CD4-positive, alpha-beta T cell treated with Interleukin-10 for 1 hour (primary cell): ENCODE data around the gene TRIM9.
"Not testable (repeated sequence)": the region's sequence is repeated elsewhere in the genome, so short reads cannot be mapped to it uniquely, and the experiment has no call there.

Source experiments
- DNase-seq: peaks from one replicate; pipeline ENCODE4 v3.0.0-alpha.2; 2020

Gene TRIM9

GRCh38 chr14:50955373-50956043 lies 139.4 kb downstream of the TRIM9 start:
- DNase-seq = no peak

GRCh38 chr14:50954811-50955372 lies 140.0 kb downstream of the TRIM9 start:
- no peak for DNase-seq

GRCh38 chr14:50953502-50953901 lies 141.4 kb downstream of the TRIM9 start:
- DNase-seq = no peak

DNA sequence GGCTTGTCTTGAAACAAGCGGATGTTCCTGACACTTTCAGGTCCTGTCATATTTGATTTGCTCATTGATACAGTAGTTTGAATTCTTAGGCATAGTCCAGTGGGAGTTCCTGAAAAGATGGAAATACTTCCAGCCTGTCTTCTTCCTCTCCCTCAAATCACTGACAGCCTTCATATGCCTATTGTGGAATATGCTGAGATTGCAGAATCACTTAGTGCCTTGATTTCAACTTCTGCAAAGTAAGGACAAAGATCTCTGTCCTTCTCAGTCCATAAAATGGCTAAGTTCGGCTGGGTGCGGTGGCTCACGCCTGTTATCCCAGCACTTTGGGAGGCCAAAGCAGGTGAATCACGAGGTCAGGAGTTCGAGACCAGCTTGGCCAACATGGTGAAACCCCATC lies 143.9 kb downstream of the TRIM9 start:
- DNase-seq = no peak

- no peak for DNase-seq
Observed at GRCh38 chr14:50948205-50948604, 146.7 kb downstream of the TRIM9 start.

DNA sequence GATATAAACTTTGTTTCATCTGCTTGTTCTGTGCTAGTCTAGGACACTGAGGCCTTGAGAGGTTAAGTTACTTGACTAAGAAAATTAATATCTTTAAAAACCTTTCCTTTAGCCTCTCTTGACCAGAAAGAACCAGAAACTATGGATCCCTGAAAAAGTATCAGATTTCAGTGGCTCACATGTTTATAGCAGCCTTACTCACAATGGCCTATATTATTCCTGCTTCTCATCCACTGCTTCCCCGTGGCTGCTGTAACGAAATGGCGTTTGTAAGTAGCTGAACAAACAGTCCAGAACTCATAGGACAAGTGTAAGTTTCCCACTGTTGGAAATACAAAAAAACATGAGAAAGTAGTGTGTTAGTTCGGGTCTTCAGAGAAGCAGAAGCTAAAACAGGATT lies 147.5 kb downstream of the TRIM9 start:
- DNase-seq = no peak

DNA sequence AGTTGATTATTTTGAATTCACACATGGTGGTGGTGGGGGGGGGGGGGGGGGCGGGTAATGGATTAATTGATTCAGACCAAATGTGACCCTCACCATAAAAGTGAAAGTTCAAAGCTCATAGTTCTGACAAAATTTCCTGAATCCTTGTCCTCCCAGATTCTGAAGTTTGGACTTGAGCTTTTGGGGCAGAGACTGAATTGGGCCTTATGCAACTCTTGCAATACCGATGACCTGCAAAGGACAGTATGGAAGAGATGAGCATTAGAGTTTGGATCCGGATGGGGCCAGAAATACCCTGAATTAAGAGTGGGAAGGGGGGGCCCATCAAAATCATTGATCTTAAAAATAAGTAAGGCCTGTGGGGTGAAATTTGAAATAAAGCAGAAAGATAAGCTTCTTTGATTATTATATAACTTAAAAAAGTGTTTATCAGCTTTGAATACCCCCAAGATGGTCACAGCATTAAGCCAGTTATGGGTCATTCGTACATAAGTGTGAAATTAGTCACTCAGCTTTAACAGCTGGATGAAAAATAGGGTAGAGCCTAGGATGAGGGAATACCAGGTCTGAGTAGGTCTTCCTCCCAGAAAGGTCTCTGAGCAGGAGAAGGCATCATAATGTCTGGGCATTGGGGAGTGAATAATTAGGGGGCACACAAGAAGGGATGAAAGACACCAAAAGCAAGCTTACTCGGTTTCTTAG lies 148.5 kb downstream of the TRIM9 start:
- DNase-seq = no peak

DNA sequence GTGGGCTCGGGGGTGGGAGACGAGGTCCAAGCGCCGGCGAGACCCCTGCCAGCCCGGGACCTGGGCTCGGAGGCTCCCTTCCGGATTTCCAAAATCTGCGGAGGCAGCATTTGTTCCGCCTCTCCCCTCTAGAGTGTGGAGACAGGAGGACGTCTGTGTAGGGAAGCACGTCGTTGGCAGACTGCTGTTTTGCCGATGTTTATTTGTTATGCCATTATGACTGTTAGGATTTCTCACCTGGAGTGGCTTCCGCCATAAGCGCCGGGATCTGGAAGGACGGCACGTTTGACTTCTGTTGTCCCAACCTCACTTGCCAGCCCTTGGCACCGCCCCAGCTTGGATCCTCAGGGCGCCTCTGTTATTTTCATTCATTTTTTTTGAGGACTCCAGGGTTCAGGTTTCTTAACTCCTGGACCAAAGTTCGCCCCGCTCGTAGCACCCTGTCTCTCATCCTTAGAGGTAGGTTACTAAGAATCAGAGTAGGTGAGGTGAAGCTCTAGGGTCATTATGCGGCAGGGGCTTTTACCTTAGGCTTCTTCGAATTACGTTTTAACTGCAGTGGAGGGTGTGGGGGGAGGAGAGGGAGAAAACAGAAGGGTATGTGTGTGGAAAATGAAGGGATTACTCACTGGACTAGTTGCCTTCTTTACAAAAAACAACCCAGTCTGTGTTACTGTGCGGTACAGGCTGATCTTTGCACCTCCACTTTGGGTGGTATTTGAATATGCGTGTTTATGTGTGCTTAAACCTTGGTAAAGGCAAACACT lies 150.1 kb downstream of the TRIM9 start:
- no peak for DNase-seq

GRCh38 chr14:50943943-50944646 lies 150.8 kb downstream of the TRIM9 start, which contains the start of gene PYGL:
Gene PYGL, minus strand, starts transcription at chr14:50944483. Its CDS starts 80 bp downstream, at chr14:50944403.
- peak; percentile 12 for DNase-seq

GRCh38 chr14:50943261-50943942 lies 151.5 kb downstream of the TRIM9 start:
- DNase-seq = no peak

DNA sequence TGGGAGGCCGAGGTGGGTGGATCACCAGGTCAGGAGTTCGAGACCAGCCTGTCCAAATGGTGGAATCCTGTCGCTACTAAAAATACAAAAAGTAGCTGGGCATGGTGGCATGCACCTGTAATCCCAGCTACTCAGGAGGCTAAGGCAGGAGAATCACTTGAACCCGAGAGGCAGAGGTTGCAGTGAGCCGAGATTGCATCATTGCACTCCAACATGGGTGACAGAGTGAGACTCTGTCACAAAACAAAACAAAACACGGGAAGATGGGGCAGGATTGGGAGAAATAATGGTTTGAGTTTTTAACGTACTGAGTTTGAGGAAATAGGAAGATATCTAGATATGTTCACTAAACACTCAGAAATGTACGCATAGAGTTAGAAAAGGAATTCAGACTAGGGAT lies 153.3 kb downstream of the TRIM9 start:
- DNase-seq = not testable (repeated sequence)

GRCh38 chr14:50941151-50941550 lies 153.8 kb downstream of the TRIM9 start:
- DNase-seq = no peak

- no peak for DNase-seq
Observed at GRCh38 chr14:50937800-50938199, 157.1 kb downstream of the TRIM9 start.

DNA sequence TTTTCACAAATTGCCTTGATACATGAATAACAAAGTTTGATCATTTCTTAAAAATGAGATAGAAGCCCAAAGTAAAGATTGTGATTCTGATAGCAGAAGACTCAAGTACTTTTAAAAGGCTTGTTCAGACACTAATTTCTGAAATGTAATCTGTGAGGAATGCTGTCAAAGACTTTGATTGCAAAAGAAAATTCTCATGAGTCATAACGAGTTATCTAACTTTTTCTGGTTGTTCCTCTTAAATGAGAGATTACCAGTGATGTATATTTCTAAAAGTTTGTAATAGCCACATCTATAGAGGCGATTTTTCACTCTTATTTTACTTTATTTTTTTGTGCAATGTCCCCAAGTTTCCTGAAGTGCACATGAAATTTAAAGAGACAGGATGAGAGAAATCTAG lies 157.6 kb downstream of the TRIM9 start:
- no peak for DNase-seq

GRCh38 chr14:50936882-50937281 lies 158.0 kb downstream of the TRIM9 start:
- DNase-seq = no peak

DNA sequence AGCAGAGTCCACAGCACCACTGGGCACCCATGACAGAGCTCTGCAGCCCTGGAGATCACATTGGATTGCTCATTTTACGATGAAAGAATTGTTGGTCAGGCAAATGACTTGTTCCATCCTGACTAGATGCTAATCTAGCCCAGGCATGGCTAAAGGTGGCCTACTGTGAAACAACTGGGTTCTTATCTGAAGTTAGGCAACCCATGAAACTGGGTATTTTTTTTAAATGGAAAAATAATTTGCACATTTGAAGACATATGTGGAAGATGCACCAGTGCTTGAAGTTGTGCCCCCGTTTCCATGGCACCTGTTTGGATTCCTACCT lies 158.9 kb downstream of the TRIM9 start:
- no peak for DNase-seq

DNA sequence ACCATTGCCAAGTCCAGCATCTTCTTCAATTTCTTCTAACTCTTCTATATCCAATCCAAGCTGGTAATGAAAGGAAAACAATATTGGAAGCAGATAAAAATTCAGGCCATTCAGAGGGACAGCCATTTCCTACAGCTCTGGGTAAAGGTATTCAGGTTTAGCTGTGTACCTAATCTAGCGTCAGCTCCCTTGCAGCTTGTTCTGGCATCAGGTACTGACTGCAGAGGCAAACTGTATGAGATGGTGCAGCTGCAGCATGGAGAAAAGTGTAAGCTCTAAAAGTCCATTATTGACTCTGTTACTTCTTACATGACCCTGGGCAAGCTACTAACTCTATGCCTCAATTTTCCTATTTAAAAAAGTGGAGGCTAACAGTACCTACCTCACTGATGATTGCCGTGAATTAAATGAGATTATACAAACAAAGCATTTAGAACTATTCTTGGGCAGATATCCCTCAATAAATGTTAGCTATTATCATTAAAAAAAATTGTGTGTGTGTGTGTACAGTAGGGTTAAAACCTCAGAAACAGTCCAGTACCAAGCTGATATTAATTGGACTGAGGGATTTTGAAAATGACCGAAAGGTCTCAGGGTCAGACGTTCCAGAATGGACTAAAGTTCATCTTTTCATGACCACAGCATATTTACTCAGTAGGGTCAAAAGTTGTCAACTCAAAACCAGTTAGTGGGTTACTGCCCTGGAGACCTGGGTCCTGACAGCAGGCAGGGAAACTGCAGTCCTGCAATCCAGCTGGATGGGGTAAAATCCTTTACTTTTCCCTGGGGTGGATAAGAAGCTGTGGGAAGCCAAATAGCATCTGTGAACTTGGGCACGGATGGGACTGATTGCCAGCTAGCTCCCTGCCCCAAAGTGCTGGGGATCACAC lies 159.5 kb downstream of the TRIM9 start:
- no peak for DNase-seq

GRCh38 chr14:50932592-50933495 lies 162.1 kb downstream of the TRIM9 start:
- no peak for DNase-seq

DNA sequence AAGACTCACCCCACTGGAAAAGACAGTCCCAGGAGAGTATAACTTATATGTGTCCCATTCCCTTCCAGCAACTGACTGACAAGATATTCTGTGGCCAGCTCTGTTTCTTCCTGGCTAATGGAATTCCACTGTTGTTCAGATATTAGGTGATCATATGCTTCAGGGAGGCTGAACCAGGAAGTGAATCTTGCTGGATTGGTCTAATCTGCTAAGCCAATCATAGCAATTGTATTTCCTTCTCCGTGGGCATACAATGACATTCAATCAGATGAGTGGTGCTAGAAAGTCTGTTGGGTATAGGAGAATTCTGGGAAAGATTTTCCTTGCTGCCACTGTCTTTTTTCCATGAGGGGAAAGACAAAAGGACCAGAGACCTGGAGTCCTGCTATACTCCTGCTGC lies 162.7 kb downstream of the TRIM9 start:
- DNase-seq = no peak

GRCh38 chr14:50931559-50931958 lies 163.3 kb downstream of the TRIM9 start:
- no peak for DNase-seq
